Uterus (tissue), 2 donors: ENCODE results near the gene ZNF516.

Source experiments
- POLR2A ChIP-seq, 2 donors: fragments of 450-650 bp; IDR thresholded peaks; one replicate each; pipeline ENCODE4 v1.6.1; 2016; ENCODE audit warnings: antibody characterized with exemption in 2 of 2, mild to moderate bottlenecking in 1 of 2, moderate library complexity in 1 of 2
- TF ChIP-seq, protein P1 (sequence below), 4 experiments: fragments of 200-600 bp in 2 of 4; fragments of 450-650 bp in 2 of 4; sonication (generic) in 2 of 4; IDR thresholded peaks; one replicate each; pipeline ENCODE4 v1.5.1; 2016 to 2019; ENCODE audit warnings: antibody characterized with exemption in 4 of 4, mild to moderate bottlenecking in 2 of 4, moderate library complexity in 1 of 4

DNA sequence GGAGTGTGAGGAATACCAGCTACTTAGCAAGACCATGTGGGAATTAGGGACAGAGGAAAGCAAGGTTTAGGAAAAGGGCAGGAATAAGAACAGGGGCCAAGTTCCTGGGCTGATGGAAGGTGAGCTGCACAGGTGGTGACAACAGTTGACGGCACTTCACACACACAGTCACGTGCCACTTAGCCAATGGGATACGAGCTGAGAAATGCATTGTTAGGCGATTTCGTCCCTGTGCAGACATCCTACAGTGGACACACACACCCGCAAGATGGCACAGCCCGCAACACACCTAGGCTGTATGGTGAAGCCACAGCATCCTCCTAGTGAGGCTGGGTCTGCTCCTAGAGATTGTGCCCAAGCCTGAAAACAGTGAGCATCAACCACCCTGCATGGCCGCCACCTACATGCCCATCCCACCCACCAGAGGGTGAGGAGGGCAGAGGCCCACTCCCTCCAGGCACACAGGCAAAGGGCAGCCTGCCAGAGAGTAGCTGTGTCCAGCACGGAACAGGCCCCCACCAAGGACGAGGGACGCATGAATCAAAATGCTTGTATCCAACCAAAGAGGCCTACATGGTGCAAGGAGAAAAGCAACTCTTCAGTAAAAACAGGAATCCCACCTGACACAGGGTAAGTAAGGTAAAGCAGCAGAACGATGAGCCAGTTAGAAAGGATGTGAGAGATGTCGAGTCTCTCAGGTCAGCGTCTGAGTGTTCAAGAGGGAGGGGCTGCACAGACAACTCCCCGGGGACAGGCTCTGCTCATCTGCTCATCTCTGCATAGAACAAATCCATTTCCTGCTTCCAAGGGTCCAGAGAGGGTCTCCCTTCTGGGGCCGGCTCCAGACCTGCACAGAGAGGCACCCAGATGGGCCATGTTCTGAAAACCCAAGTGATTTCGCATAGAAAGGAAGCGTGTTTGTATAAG lies 51.3 kb downstream of the ZNF516 start:
- TF ChIP-seq, protein P1, sequence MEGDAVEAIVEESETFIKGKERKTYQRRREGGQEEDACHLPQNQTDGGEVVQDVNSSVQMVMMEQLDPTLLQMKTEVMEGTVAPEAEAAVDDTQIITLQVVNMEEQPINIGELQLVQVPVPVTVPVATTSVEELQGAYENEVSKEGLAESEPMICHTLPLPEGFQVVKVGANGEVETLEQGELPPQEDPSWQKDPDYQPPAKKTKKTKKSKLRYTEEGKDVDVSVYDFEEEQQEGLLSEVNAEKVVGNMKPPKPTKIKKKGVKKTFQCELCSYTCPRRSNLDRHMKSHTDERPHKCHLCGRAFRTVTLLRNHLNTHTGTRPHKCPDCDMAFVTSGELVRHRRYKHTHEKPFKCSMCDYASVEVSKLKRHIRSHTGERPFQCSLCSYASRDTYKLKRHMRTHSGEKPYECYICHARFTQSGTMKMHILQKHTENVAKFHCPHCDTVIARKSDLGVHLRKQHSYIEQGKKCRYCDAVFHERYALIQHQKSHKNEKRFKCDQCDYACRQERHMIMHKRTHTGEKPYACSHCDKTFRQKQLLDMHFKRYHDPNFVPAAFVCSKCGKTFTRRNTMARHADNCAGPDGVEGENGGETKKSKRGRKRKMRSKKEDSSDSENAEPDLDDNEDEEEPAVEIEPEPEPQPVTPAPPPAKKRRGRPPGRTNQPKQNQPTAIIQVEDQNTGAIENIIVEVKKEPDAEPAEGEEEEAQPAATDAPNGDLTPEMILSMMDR (IDR thresholded peaks at IDR 0.05): no peak
- TF ChIP-seq POLR2A (IDR thresholded peaks at IDR 0.05): no peak
